HL-60 (cell line): ENCODE data around the gene ARNT2.

Experiments
- DNase-seq, 2 experiments: peaks; one replicate each; pipeline ENCODE4 v3.0.0-alpha.2; 2010 to 2020; ENCODE audit warnings: low read depth in 1 of 2, low spot score in 1 of 2
- H3K27ac ChIP-seq: fragments of 250-450 bp; sonication (Bioruptor Pico); replicated peaks from 2 replicates; pipeline ENCODE4 v1.5.1; 2020; ENCODE audit warnings: mild to moderate bottlenecking, moderate library complexity
- H3K27me3 ChIP-seq: fragments of 250-450 bp; sonication (Bioruptor Pico); 2 replicates; pipeline ENCODE4 v1.5.1; 2021; ENCODE audit warnings: mild to moderate bottlenecking, moderate library complexity; ENCODE audit not compliant: insufficient read depth, poor library complexity, severe bottlenecking
- H3K4me3 ChIP-seq: replicated peaks from 2 replicates; pipeline ENCODE4 v1.5.1; 2011; ENCODE audit warnings: mild to moderate bottlenecking, control low read depth, low read length; ENCODE audit not compliant: insufficient read depth
- CTCF ChIP-seq: IDR thresholded peaks from one replicate; pipeline ENCODE4 v1.5.1; 2011; ENCODE audit warnings: low read length, control low read depth, inconsistent platforms; ENCODE audit not compliant: insufficient read depth
- GABPA ChIP-seq: IDR thresholded peaks from 2 replicates; pipeline ENCODE4 v1.6.1; 2012; ENCODE audit warnings: low read depth
- POLR2AphosphoS5 ChIP-seq: IDR thresholded peaks from 2 replicates; pipeline ENCODE4 v1.6.1; 2012; ENCODE audit warnings: low read depth
- REST ChIP-seq: IDR thresholded peaks from 2 replicates; pipeline ENCODE4 v1.6.1; 2012; ENCODE audit warnings: low read depth; ENCODE audit not compliant: insufficient replicate concordance
- SPI1 ChIP-seq: IDR thresholded peaks from 2 replicates; pipeline ENCODE4 v1.6.1; 2012; ENCODE audit warnings: low read depth, mild to moderate bottlenecking, borderline replicate concordance

ARNT2 gene

GRCh38 chr15:80512726-80513660 lies 108.8 kb downstream of the ARNT2 start:
- TF ChIP-seq GABPA (no peak), CTCF (no peak)
- Histone ChIP-seq H3K4me3 (no peak overlapping the region), H3K27me3 (no peaks in the 10 kb centered on the region), H3K27ac (no peak overlapping the region)
- no peak for DNase-seq

GRCh38 chr15:80514071-80514780 lies 110.0 kb downstream of the ARNT2 start:
- no peaks in the 10 kb centered on the region for H3K27me3 ChIP-seq
- no peak for DNase-seq
- TF ChIP-seq REST (no peak), SPI1 (no peak), POLR2AphosphoS5 (no peak), GABPA (no peak), CTCF (no peak)
- no peak overlapping the region for H3K27ac ChIP-seq
- H3K4me3 ChIP-seq = no peak overlapping the region

- Histone ChIP-seq H3K4me3 (no peak overlapping the region), H3K27ac (no peak overlapping the region), H3K27me3 (no peaks in the 10 kb centered on the region)
- no peak for DNase-seq
- TF ChIP-seq CTCF (no peak), SPI1 (no peak), GABPA (no peak), REST (no peak), POLR2AphosphoS5 (no peak)
These were observed 113.1 kb downstream of the ARNT2 start for GRCh38 chr15:80517290-80517689.

GRCh38 chr15:80518522-80518921 lies 114.3 kb downstream of the ARNT2 start:
- Histone ChIP-seq H3K27ac (no peak overlapping the region), H3K4me3 (no peak overlapping the region), H3K27me3 (no peaks in the 10 kb centered on the region)
- no peak for DNase-seq
- no peak for TF ChIP-seq REST
- TF ChIP-seq POLR2AphosphoS5 = no peak
- TF ChIP-seq SPI1 = no peak
- TF ChIP-seq GABPA = no peak
- TF ChIP-seq CTCF = no peak
